GM21528 (cell line): Measurements from ENCODE around the gene TGFBR3.

Experiments
- ATAC-seq: cut with Tn5 transposase; IDR thresholded peaks from one replicate; pipeline ENCODE4 v1.9.1; 2021; ENCODE audit warnings: mild to moderate bottlenecking, moderate library complexity; ENCODE audit not compliant: unreplicated experiment, low FRiP score

The TGFBR3 gene

GRCh38 chr1:91827459-91828321, 58.3 kb downstream of the TGFBR3 start:
- no peak for ATAC-seq

DNA sequence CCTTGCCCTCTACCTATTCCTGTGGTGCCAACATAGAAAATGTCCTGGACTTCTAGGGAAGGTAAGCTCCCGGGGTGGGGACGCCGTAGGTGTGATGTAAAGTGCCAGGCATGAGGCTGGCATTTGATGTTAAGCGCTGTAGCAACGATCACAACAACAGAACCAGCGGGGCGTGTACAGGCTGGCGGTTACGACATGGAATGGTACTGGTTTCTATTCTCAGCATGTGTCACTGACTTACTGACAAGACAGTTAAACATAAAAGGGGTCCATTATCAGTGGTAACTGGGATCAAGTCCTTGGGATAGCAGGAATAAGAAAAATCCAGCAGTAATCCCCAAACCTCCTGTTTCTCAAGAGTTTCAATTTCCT, 58.9 kb downstream of the TGFBR3 start:
- ATAC-seq: no peak

DNA sequence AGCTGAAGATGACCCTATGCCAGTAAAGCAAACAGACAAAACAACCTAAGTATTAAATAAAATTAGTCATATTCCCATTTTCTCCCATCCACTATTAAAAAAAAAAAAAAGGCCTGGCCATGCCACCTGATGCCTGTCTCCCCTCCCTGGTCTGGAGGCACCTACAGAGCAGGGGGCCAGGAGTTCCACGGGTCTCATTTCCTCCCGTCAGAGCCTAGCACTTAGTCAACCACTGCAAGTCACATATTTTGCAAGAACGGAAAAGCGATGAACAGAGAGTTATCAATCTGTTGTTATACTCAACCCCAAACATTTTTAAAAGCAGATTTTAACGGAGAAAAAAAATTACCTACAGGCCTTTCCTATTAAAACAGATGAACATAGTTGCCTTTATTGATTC, 59.3 kb downstream of the TGFBR3 start:
- ATAC-seq: no peak

- ATAC-seq: no peak
Observed at GRCh38 chr1:91826248-91826647, 59.7 kb downstream of the TGFBR3 start.

- ATAC-seq: no peak
Observed at GRCh38 chr1:91821126-91821868, 64.7 kb downstream of the TGFBR3 start.

GRCh38 chr1:91819038-91819788, 66.7 kb downstream of the TGFBR3 start:
- no peak for ATAC-seq

GRCh38 chr1:91818713-91818975, 67.3 kb downstream of the TGFBR3 start:
- ATAC-seq: no peak

GRCh38 chr1:91817211-91817905, 68.6 kb downstream of the TGFBR3 start:
- ATAC-seq: no peak

DNA sequence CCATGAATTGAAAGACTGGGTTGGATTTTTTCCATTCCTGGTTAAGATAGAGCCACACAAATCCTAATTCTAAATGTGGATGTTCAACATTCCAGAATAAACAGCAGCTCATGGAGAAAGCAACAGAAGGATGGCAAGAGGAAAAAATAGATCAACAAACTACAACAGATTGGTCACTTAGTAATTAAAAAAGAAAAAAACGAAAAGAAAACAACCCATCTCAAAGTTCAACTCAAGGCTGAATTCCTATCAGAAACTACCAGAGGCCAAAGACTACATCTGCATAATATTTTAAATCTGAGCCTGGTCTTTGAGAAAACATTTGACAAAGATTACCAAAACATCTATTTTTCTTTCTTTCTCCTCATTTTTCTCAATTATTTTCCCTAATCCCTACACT, 69.9 kb downstream of the TGFBR3 start:
- ATAC-seq: no peak

GRCh38 chr1:91814448-91814847, 71.5 kb downstream of the TGFBR3 start:
- no peak for ATAC-seq

- no peak for ATAC-seq
Observed at GRCh38 chr1:91813813-91814212, 72.1 kb downstream of the TGFBR3 start.

DNA sequence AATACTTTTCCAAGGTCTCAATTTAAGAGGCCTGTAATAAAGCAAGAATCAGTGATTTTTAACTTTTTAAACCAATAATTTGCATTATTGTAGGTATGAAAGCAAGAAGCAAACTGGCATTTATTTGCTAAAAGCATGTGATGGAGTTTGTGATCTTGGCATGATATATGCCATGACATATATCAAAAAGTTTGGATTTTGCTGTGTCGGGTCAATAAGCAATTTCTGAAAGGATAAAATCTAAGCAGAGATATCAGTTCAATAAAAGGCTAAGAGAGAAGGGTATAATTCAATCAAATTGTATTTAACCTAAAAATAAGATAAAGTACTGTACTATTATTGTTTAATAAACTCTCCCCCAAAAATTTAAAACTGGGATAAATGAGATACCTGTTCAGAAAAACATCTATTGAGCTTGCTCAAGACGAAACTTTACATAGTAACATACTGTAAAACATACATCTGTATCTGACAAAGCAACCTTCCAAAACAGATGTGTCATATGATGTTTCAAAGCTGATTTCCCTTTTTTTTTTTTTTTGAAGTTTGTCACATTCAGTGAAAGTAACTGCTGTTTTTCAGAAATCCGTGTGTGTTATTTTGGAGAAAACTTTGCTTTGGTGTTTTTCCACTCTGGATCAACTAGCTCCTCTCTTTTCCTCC, 74.5 kb downstream of the TGFBR3 start:
- no peak for ATAC-seq

- no peak for ATAC-seq
Observed at GRCh38 chr1:91809317-91809716, 76.6 kb downstream of the TGFBR3 start.

- ATAC-seq: no peak
Observed at GRCh38 chr1:91807921-91808620, 77.9 kb downstream of the TGFBR3 start.

GRCh38 chr1:91806769-91807700, 78.9 kb downstream of the TGFBR3 start:
- no peak for ATAC-seq

DNA sequence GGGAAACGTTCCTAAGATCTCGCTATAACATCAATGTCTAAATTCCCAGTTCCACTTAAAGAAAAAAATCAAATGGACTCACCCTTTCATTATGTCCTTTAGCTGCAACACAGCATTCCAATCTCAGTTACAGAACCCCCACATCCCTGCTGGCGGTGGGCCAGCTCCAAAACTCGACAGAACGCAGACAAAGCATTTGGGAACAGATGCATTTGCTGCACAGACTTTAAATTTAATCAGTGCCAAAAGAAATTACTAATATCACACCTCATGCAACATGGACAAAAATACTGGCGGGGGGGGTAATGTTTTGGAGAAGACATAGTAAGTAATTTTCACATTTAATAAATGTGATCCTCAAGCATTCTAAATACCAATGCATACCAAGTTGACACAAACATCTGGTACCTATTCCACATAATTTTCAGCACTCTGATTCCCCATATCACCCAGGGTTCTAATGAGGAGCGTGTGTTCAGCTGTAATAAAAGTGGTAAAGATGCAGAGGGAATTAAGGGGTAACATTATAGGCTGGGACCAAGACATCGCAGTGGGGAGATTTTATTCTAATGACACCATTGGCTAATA, 79.7 kb downstream of the TGFBR3 start:
- no peak for ATAC-seq

- no peak for ATAC-seq
Observed at GRCh38 chr1:91805311-91805801, 80.6 kb downstream of the TGFBR3 start.

DNA sequence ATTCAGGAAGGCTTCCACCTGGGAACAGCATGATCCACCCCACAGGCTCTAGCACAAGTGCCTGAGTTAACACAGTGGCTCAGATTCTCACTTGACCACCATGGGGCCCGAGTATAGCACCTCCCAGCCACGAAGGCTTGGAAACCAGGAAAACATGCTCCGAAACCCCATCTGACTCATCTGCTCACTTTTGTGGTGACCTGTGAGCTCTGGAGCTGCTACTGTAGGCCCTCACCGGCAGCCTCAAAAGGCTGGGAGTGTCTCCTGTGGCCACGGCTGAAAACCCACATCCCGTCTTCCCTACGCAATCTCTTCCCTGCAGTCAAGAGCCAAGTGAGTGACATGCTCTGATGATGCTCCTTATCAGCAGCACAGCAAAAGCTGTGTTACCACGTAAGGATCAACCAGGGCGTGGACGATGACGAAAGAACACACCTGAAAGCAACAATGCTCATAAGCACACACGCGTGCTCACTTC, 81.4 kb downstream of the TGFBR3 start:
- no peak for ATAC-seq
